ENCODE results near the gene KRT34.
A peak's percentile ranks its signal among the peaks of the same experiment; 100 is the strongest.
"Not testable (repeated sequence)": the region's sequence is repeated elsewhere in the genome, so short reads cannot be mapped to it uniquely, and the experiment has no call there.

Gene KRT34

DNA sequence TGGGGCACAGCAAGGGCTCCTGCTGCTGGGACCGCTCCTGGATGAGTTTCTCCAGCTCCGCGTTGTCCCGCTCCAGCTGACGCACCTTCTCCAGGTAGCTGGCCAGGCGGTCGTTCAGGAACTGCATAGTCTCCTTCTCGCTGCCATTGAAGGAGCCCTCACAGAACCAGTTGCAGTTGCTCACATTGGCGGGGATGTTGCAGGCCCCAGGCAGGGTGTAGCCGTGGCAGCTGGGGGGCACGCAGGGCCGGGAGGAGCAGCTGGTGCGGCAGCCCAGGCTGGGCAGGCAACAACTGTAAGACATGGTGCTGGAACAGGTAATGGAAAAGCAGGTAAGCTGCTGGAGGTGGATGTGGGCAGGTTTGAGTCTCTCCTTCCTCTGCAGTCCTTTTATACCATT is at the start of gene KRT34:
Gene KRT34 (minus strand): TSS at position 364 of the 400 bp plus-strand sequence. CDS start 60 bp downstream, at position 304.
- DNase-seq = not testable (repeated sequence)

- DNase-seq = not testable (repeated sequence)
Measured at GRCh38 chr17:41430376-41430775, 48.3 kb upstream of the KRT34 start.

GRCh38 chr17:41429667-41430066 is 47.6 kb upstream of the KRT34 start:
- DNase-seq = no peak

DNA sequence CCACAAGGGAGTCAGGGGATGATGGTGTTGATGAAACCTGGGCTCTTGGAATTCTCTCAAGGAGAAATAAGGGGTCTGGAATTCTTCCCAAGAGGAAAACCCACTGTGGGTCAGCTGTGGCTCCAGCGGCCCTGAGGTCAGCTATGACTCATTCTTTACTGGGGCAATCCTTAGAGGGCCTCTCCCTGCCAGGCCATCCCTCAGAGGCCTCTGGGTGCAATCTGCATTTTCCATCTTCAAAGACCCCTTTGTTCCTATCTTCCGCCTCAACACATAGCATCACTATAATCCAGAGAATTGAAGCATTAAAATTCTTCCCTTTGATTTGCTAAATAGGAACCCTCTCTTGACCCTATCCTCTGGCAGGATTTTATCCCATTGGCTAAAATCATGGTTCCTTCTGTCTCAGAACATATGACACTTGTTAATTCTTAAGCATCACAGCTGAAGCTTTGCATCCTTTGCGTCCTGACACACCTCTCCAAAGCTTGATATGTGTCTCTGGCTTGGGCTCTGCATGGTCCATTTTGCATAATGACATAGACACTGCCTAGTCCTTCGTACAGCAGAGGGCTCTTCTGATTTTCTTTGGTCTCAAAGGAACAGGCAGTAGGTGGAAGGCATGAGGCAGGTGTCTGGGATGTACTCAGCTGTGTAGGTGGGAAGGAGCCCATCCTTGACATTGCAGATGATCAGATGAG is 46.6 kb upstream of the KRT34 start:
- no peak for DNase-seq

GRCh38 chr17:41424111-41424635 is 42.1 kb upstream of the KRT34 start, which contains the start of gene KRT37:
Gene KRT37, minus strand, starts transcription at chr17:41424585. Its CDS starts 62 bp downstream, at chr17:41424523.
- no peak for DNase-seq

DNA sequence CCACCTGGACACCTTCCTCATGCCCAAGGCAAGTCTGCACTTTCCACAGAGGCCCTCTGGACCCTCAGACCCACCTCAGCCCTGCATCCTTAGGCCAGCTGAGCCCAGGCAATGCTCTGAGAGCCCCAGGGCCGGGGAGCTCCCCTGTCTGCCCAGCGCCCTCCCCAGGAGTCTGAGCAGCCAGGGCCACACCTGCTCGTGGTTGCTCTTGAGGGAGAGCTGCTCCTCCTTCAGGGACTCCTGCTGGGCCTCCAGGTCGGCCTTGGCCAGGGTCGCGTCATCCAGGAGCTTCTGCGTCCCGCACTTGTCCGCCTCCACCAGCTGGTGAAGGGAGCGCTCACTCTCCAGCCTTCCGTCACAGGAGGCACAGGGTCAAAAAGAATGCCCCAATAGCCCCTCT is 40.5 kb upstream of the KRT34 start:
- not testable (repeated sequence) for DNase-seq

DNA sequence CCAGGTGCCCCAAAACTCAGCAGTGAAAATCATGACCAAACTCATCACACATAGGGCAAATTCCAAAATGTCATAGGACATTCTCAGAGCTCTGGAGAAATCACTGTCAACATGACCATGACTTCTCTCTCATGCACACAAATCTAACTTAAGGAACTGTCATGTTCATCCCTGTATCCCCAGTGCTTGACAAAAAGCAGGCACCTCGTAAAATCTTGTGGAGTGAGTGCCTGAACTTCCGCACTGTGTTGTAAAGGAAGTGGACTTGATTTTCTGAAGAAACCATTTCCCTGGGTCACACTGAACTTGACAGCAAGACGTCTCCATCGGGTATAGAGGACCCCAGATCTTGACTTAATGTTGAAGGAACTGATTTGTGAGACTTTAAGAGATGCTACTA is 39.5 kb upstream of the KRT34 start:
- DNase-seq = no peak

- no peak for DNase-seq
Measured at GRCh38 chr17:41421116-41421515, 39.0 kb upstream of the KRT34 start.

- no peak for DNase-seq
Measured at GRCh38 chr17:41420134-41420533, 38.0 kb upstream of the KRT34 start.

DNA sequence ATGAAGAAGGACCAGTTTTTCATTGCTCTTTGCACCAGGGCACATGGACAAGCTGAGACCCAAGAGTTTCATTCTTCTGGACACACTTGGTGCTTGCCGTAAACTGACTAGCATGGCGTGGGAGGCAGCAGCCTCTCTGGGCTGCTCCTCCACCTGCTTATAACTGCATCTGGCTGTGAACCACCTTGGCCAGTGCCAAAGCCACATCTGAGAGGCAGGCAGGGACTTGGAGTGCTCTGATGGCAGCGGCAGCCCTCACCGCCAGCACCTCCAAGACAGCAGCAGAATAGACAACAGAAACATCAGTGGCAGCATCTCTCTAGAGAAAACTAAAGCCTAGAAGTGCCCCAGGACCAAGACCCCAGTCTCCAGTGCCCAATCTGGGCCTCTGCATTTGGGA is 37.6 kb upstream of the KRT34 start:
- DNase-seq = no peak

- no peak for DNase-seq
Measured at GRCh38 chr17:41418116-41418860, 36.2 kb upstream of the KRT34 start.

GRCh38 chr17:41417576-41418015 is 35.5 kb upstream of the KRT34 start:
- no peak for DNase-seq

DNA sequence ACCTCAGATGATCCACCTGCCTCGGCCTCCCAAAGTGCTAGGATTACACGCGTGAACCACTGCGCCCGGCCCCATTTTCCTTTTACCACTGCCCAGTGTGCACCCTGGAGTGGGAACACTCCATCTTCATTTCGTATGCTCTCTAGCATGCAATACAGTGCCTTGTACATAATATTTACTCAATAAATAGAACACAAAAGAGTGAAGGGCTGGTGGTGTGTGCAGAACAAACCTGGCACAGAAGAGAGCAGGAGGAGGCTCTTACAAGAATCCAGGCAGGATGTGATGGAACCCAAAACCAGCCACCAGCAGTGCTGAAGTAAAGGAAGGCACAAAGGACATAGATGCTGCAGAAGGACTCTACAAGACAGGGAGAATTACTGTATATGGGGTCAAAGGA is 35.0 kb upstream of the KRT34 start:
- no peak for DNase-seq

- DNase-seq = no peak
Measured at GRCh38 chr17:41416479-41416878, 34.4 kb upstream of the KRT34 start.

- no peak for DNase-seq
Measured at GRCh38 chr17:41415833-41416335, 33.8 kb upstream of the KRT34 start.

- no peak for DNase-seq
Measured at GRCh38 chr17:41415411-41415810, 33.3 kb upstream of the KRT34 start.

DNA sequence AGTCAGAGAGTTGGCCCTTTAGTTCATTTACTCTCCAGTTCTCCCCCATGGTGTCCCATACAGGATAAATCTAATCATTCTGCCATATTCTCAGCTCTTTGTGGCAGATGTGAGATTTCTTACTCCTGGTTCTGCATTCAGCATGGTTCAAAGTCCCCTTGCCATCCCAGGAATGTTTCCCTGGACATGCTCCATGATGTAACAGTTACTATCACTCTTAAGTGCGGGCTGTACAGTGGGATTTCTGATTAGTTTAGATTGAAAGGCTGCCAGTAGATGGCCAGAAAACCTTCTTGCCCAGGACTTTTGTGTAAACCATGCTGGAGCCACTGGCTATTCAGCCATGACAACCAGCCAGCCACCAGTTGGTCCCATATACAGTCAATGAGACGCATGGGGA is 31.9 kb upstream of the KRT34 start:
- no peak for DNase-seq

DNA sequence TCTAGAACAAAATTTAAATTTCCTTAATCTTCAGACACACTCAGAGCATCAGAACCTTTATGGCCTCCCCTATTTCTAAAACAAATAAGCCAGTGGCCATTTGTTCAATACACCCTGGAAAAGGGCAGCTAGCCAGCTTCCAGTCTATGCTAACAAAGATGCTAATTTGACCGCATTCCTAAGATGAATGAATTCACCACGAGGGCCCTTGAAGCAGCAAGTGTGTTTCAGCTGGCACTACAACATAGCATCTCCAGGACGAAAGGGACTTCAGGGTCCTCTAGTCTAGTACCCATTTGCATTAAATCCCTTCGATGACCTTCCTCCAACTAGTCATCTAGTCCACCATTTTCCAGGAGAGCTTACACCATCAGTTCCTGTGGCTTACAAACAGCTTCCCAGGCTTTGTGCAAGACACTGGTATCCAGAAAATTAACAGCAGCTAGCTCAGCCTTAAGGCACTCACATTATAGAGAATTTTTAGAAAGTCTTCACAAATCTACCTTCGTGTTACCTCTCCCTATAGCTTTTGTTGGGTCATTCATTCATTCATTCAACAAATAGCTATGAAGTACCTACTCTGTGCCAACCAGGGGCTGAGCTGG is 31.3 kb upstream of the KRT34 start:
- DNase-seq = peak; percentile 10 to 33

DNA sequence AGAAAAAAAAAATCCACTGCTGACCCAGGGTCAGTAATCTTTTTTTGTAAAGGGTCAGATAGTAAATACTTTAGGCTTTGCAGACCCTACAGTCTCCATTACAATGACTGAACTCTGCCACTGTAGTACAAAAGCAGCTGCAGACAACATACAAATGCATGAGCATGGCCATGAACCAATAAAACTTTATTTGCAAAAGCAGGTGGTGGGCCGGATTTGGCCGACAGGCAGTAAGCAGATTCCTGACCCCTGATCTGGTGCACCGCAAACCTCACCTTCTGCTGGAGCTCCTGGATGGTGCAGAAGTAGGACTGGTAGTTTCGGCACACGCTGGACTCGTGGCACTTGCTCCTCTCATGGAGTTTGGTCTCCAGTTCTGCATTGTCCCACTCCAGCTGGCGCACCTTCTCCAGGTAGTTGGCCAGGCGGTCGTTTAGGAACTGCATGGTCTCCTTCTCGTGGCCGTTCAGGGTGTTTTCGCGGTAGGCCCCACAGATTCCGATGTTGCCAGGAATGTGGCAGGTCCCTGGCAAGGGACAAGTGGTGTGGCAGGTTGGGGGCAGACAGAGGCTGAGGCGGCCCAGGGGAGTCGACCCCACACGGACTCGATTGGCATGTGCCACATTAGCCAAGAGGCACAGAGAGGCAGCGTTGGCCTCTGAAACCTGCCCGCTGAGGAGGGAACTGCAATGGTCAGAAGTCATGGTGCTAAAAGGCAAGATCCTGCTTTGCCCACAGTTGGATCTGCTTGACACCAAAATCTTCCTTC is 29.1 kb upstream of the KRT34 start:
- DNase-seq = no peak

DNA sequence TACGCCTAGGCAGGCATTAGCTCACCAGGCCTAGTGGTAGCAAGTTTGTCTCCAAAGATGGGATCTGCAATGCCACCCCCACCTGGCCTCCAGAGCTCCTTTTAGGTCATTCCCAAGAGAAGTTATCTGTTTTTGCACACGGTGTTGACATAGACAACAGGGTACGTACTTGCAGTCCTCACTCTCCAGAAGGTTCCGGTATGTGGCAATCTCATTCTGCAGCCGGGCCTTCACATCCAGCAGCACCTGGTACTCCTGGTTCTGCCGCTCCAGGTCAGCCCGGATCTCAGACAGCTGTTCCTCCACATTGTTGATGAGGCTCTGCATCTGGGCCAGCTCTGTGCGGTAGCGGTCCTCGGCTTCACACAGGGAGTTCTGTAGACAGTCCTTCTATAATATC is 25.1 kb upstream of the KRT34 start:
- DNase-seq = no peak

GRCh38 chr17:41406205-41406604 is 24.1 kb upstream of the KRT34 start:
- no peak for DNase-seq

- DNase-seq = no peak
Measured at GRCh38 chr17:41404024-41404671, 22.0 kb upstream of the KRT34 start.

Measured in NCI-H187 (cell line).